Thyroid gland (tissue), 4 donors: ENCODE data around the gene LCE3C. TPM values are rescaled to one million over a fixed set of nuclear protein-coding genes. Genes with fewer than 3 reads are reported as not detected.
"Not testable (repeated sequence)": the region's sequence is repeated elsewhere in the genome, so short reads cannot be mapped to it uniquely, and the experiment has no call there.

Source experiments
- DNase-seq, 2 donors: peaks; one replicate each; pipeline ENCODE4 v3.0.0-alpha.2; 2019
- H3K27ac ChIP-seq, 3 donors: fragments of 200-600 bp; sonication (generic); 1 replicate in 2 of 3; 2 replicates in 1 of 3; pipeline ENCODE4 v1.5.1; 2016 to 2019; ENCODE audit warnings: mild to moderate bottlenecking in 1 of 3, moderate library complexity in 1 of 3
- H3K27me3 ChIP-seq: fragments of 200-600 bp; sonication (generic); one replicate; pipeline ENCODE4 v1.5.1; 2019
- H3K36me3 ChIP-seq, 2 donors: fragments of 200-600 bp; sonication (generic); one replicate each; pipeline ENCODE4 v1.5.1; 2016 to 2019
- H3K4me1 ChIP-seq, 2 donors: fragments of 200-600 bp; sonication (generic); one replicate each; pipeline ENCODE4 v1.5.1; 2017 to 2019
- H3K4me3 ChIP-seq, 3 donors: fragments of 200-600 bp; sonication (generic); replicated peaks in 1 of 3; 1 replicate in 2 of 3; 2 replicates in 1 of 3; pipeline ENCODE4 v1.5.1; 2016; ENCODE audit warnings: mild to moderate bottlenecking in 1 of 3
- H3K9me3 ChIP-seq: fragments of 200-600 bp; sonication (generic); one replicate; pipeline ENCODE4 v1.5.1; 2017
- CTCF ChIP-seq, 6 experiments: fragments of 200-600 bp in 3 of 6; fragments of 450-650 bp in 3 of 6; sonication (generic) in 3 of 6; IDR thresholded peaks; one replicate each; pipeline ENCODE4 v1.5.1; 2016 to 2019; ENCODE audit warnings: antibody characterized with exemption in 6 of 6, mild to moderate bottlenecking in 2 of 6, inconsistent platforms in 1 of 6, moderate library complexity in 1 of 6
- POLR2A ChIP-seq, 2 donors: fragments of 450-650 bp; IDR thresholded peaks; one replicate each; pipeline ENCODE4 v1.6.1; 2017; ENCODE audit warnings: antibody characterized with exemption in 2 of 2, mild to moderate bottlenecking in 2 of 2, moderate library complexity in 1 of 2
- WGBS, 2 donors: methylation state at CpG; one replicate each; pipeline ENCODE4 v1.1.5; 2017; 5-methylcytosine and 5-hydroxymethylcytosine counted together
- intact Hi-C: fragments of 100-400 bp; cut with DNase I; formaldehyde crosslinking; loops from one replicate; pipeline ENCODE4 v1.15.1; 2023
- total RNA-seq, 4 donors: library from RNA; depleted of rRNA; stranded (reverse); fragments of >200 nt; gene quantifications; one replicate each; pipeline ENCODE4 v1.2.3, GENCODE V29; 2016

The LCE3C gene
- not detected for total RNA-seq

- 65 to 84% methylated on average over 4 of the region's 4 CpGs for whole genome bisulfite sequencing, 2 donors
- no peak for DNase-seq
- intact Hi-C loops: no loop called here
These were observed at the start of gene LCE3C for GRCh38 chr1:152599934-152600333. TSS of gene LCE3C (plus strand) at chr1:152600234. CDS start at chr1:152600732, 498 bp downstream.

GRCh38 chr1:152565115-152565514 lies 34.9 kb upstream of the LCE3C start:
- no peak for DNase-seq
- no peaks in the 10 kb centered on the region for H3K27me3 ChIP-seq
- H3K36me3 ChIP-seq: no peaks in the 10 kb centered on the region
- no peak for TF ChIP-seq CTCF (IDR thresholded peaks at IDR 0.05)
- TF ChIP-seq POLR2A (IDR thresholded peaks at IDR 0.05): no peak
- H3K27ac ChIP-seq: no peak overlapping the region
- H3K4me3 ChIP-seq: no peak overlapping the region
- H3K9me3 ChIP-seq: no peaks in the 10 kb centered on the region
- H3K4me1 ChIP-seq: no peaks in the 10 kb centered on the region
- WGBS, 2 donors: 70 to 79% methylated on average over 2 of the region's 2 CpGs
- intact Hi-C loops: no loop called here

More at GRCh38 chr1:152599934-152600333, at the start of gene LCE3C:
- Histone ChIP-seq H3K4me3 (no peak within 1 kb of the TSS), H3K36me3 (no peaks in the 10 kb centered on the region), H3K27me3 (no peaks in the 10 kb centered on the region), H3K4me1 (no peaks in the 10 kb centered on the region), H3K27ac (no peak within 1 kb of the TSS), H3K9me3 (no peaks in the 10 kb centered on the region)
- TF ChIP-seq CTCF (IDR thresholded peaks at IDR 0.05): no peak

GRCh38 chr1:152565535-152566215 lies 34.4 kb upstream of the LCE3C start:
- WGBS, 2 donors: 77 to 82% methylated on average over 14 of the region's 14 CpGs
- DNase-seq: no peak
- intact Hi-C loops: no loop called here

GRCh38 chr1:152566681-152567080 lies 33.4 kb upstream of the LCE3C start, which contains the start of gene LCE3E:
TSS of gene LCE3E (minus strand) at chr1:152566780. CDS start at chr1:152566208, 572 bp downstream.
- intact Hi-C loops: no loop called here
- no peaks in the 10 kb centered on the region for H3K9me3 ChIP-seq
- H3K4me1 ChIP-seq: no peaks in the 10 kb centered on the region
- H3K4me3 ChIP-seq: no peak within 1 kb of the TSS
- H3K27ac ChIP-seq: no peak within 1 kb of the TSS
- TF ChIP-seq CTCF (IDR thresholded peaks at IDR 0.05) (no peak), POLR2A (IDR thresholded peaks at IDR 0.05) (no peak)
- no peaks in the 10 kb centered on the region for H3K36me3 ChIP-seq
- DNase-seq: no peak
- H3K27me3 ChIP-seq: no peaks in the 10 kb centered on the region
- WGBS, 2 donors: 71 to 86% methylated on average over 1 of the region's 1 CpG

More at GRCh38 chr1:152565535-152566215, 34.4 kb upstream of the LCE3C start:
- Histone ChIP-seq H3K9me3 (no peaks in the 10 kb centered on the region), H3K4me3 (no peak overlapping the region), H3K4me1 (no peaks in the 10 kb centered on the region), H3K36me3 (no peaks in the 10 kb centered on the region), H3K27me3 (no peaks in the 10 kb centered on the region), H3K27ac (no peak overlapping the region)
- TF ChIP-seq POLR2A (IDR thresholded peaks at IDR 0.05) (no peak), CTCF (IDR thresholded peaks at IDR 0.05) (no peak)

GRCh38 chr1:152577168-152577567 lies 22.9 kb upstream of the LCE3C start:
- Histone ChIP-seq H3K27ac (no peak overlapping the region), H3K9me3 (no peaks in the 10 kb centered on the region), H3K4me1 (no peaks in the 10 kb centered on the region), H3K36me3 (no peaks in the 10 kb centered on the region), H3K4me3 (no peak overlapping the region), H3K27me3 (no peaks in the 10 kb centered on the region)
- intact Hi-C loops: no loop called here
- 71 to 90% methylated on average over 2 of the region's 2 CpGs for WGBS, 2 donors
- TF ChIP-seq CTCF (IDR thresholded peaks at IDR 0.05) (no peak), POLR2A (IDR thresholded peaks at IDR 0.05) (no peak)
- DNase-seq: no peak

- H3K4me1 ChIP-seq, H3K9me3 ChIP-seq, H3K36me3 ChIP-seq, H3K4me3 ChIP-seq, H3K27me3 ChIP-seq, H3K27ac ChIP-seq, DNase-seq, intact Hi-C loops: not testable (repeated sequence)
- 91 to 93% methylated on average over 7 to 9 of the region's 9 CpGs for WGBS, 2 donors
These were observed 20.5 kb upstream of the LCE3C start for GRCh38 chr1:152579526-152579925.
